Mesothelial cell of epicardium (in vitro differentiated cells): ENCODE data around the gene CHRM1. TPM values are rescaled to one million over a fixed set of nuclear protein-coding genes. Genes with fewer than 3 reads are reported as not detected.
"Not testable (repeated sequence)": the region's sequence is repeated elsewhere in the genome, so short reads cannot be mapped to it uniquely, and the experiment has no call there.

ENCODE experiments used
- DNase-seq, 2 experiments: peaks; one replicate each; pipeline ENCODE4 v3.0.0; 2021; ENCODE audit warnings: low spot score in 2 of 2; ENCODE audit not compliant: unreplicated experiment in 2 of 2
- H3K27ac Mint-ChIP-seq: 2 replicates; pipeline ENCODE4 v1.8.0; 2021; ENCODE audit warnings: mixed read lengths
- H3K27me3 Mint-ChIP-seq: 2 replicates; pipeline ENCODE4 v1.8.0; 2021; ENCODE audit warnings: low read depth, mixed read lengths
- H3K36me3 Mint-ChIP-seq: 2 replicates; pipeline ENCODE4 v1.8.0; 2021; ENCODE audit warnings: mixed read lengths
- H3K4me1 Mint-ChIP-seq: 2 replicates; pipeline ENCODE4 v1.8.0; 2021; ENCODE audit warnings: mixed read lengths
- H3K4me3 Mint-ChIP-seq: 2 replicates; pipeline ENCODE4 v1.8.0; 2021; ENCODE audit warnings: mild to moderate bottlenecking, moderate library complexity, mixed read lengths
- H3K9me3 Mint-ChIP-seq: 2 replicates; pipeline ENCODE4 v1.8.0; 2021; ENCODE audit warnings: mixed read lengths
- total RNA-seq: library from RNA; stranded (reverse); gene quantifications from 3 replicates; pipeline ENCODE4 v1.2.1, GENCODE V29; 2021
- TF ChIP-seq, protein P1 (sequence below): fragments of 200-600 bp; sonication (generic); IDR thresholded peaks from one replicate; pipeline ENCODE4 v1.5.0; 2021; ENCODE audit warnings: antibody characterized with exemption; ENCODE audit not compliant: unreplicated experiment

The CHRM1 gene
- total RNA-seq, 1 donor from 2014 or later: 0.09 TPM

DNA sequence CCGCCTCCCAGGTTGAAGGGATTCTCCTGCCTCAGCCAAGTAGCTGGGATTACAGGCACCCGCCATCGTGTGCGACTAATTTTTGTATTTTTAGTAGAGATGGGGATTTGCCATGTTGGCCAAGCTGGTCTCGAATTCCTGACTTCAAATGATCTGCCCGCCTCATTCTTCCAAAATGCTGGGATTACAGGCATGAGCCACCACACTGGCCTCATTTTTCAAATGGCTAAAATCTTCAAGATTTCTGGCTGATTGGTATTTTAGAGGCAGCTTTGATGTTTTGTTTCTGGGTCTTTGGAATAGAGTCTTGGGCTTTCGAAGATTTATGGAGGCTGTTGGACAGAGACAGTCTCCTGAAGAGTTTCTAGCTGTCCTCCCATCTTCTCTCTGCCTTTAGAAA, 46.3 kb downstream of the CHRM1 start:
- H3K9me3 Mint-ChIP-seq: no peaks in the 10 kb centered on the region
- peaks cover 5% of the 10 kb centered on the region for H3K4me1 Mint-ChIP-seq
- TF ChIP-seq, protein P1, sequence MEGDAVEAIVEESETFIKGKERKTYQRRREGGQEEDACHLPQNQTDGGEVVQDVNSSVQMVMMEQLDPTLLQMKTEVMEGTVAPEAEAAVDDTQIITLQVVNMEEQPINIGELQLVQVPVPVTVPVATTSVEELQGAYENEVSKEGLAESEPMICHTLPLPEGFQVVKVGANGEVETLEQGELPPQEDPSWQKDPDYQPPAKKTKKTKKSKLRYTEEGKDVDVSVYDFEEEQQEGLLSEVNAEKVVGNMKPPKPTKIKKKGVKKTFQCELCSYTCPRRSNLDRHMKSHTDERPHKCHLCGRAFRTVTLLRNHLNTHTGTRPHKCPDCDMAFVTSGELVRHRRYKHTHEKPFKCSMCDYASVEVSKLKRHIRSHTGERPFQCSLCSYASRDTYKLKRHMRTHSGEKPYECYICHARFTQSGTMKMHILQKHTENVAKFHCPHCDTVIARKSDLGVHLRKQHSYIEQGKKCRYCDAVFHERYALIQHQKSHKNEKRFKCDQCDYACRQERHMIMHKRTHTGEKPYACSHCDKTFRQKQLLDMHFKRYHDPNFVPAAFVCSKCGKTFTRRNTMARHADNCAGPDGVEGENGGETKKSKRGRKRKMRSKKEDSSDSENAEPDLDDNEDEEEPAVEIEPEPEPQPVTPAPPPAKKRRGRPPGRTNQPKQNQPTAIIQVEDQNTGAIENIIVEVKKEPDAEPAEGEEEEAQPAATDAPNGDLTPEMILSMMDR: no peak
- H3K27me3 Mint-ChIP-seq: no peaks in the 10 kb centered on the region
- no peak overlapping the region for H3K27ac Mint-ChIP-seq
- H3K36me3 Mint-ChIP-seq: peaks cover 9% of the 10 kb centered on the region
- H3K4me3 Mint-ChIP-seq: no peak overlapping the region
- no peak for DNase-seq

DNA sequence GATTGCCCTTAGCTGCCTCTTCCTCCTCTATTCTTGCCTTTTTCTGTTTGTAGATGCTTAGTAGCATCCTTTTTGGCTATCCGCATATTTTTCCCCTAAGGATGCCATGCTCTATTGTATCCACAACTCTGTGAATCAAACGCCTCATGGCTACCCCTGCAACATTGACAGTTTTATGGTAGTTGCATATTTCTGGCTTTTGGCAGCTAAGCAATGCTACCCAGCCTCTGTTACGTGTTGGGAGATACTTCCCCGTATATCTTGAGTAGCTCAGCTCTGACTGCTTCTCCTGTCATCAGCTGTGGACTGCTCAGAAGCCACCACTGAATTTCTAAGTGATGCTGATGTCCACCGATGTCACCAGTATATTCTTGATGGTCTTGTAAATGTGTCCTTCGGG, 55.5 kb downstream of the CHRM1 start:
- H3K27ac Mint-ChIP-seq: peak overlapping the region; percentile 37
- no peak for DNase-seq
- H3K4me3 Mint-ChIP-seq: no peak overlapping the region
- H3K27me3 Mint-ChIP-seq: no peaks in the 10 kb centered on the region
- peaks cover 1% of the 10 kb centered on the region for H3K36me3 Mint-ChIP-seq
- TF ChIP-seq, protein P1: no peak
- H3K4me1 Mint-ChIP-seq: peaks cover 25% of the 10 kb centered on the region
- no peaks in the 10 kb centered on the region for H3K9me3 Mint-ChIP-seq

DNA sequence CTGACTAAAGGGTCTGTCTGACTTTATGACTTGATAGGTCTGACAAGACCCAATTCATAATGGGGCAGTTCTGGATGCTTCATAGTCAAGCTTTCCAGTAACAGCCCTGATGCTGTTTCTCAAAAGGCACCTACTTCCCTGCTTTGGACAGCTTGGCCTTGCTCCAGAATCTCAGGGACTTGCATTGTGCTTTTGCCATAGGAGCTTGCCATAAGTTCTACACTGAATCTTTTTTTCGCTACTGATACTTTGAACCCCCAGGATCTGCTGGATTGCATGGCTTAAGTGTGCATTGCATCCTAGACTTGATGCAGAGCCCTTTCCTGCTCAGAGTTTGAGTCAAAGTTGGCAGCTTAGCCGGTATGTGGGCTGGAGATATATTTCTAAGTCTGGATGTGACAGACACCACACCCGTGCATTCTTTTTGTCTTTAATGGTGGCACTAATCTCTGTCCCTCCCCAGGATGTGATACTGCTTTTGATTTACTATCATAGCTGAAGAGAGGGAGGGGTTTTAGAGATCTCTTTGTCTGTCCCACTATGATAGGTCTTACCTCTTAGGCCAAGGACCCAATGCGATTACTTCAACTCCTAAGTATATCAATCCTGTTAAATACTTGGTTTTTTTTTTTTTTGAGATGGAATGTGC, 57.4 kb downstream of the CHRM1 start:
- Mint-ChIP-seq H3K4me3 (no peak overlapping the region), H3K9me3 (no peaks in the 10 kb centered on the region), H3K4me1 (peaks cover 41% of the 10 kb centered on the region)

DNA sequence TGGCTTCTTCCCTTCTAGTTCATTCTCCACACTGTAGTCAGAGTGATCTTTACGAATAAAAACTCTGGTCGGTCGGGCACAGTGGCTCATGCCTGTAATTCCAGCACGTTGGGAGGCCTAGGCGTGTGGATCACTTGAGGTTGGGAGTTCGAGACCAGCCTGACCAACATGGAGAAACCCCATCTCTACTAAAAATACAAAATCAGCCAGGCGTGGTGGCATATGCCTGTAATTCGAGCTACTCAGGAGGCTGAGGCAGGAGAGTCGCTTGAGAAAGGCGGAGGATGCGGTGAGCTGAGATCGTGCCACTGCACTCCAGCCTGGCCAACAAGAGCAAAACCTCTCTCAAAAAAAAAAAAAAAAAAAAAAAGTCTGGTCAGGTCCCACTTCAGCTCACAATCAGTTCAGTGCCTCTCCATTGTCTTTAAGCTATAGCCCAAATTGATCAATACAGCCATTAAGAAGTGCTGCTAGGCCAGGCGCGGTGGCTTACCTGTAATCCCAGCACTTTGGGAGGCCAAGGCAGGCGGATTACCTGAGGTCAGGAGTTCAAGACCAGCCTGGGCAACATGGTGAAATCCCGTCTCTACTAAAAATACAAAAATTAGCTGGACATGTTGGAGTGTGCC, 59.5 kb downstream of the CHRM1 start:
- H3K4me3 Mint-ChIP-seq, H3K27me3 Mint-ChIP-seq, H3K36me3 Mint-ChIP-seq, DNase-seq, H3K9me3 Mint-ChIP-seq: not testable (repeated sequence)
- peaks cover 59% of the 10 kb centered on the region for H3K4me1 Mint-ChIP-seq
- peak overlapping the region; percentile 71 for H3K27ac Mint-ChIP-seq

More for the DNA sequence above, 57.4 kb downstream of the CHRM1 start:
- TF ChIP-seq, protein P1: no peak
- Mint-ChIP-seq H3K36me3 (peaks cover 1% of the 10 kb centered on the region), H3K27me3 (no peaks in the 10 kb centered on the region), H3K27ac (peak overlapping the region; percentile 52)
- DNase-seq: no peak

DNA sequence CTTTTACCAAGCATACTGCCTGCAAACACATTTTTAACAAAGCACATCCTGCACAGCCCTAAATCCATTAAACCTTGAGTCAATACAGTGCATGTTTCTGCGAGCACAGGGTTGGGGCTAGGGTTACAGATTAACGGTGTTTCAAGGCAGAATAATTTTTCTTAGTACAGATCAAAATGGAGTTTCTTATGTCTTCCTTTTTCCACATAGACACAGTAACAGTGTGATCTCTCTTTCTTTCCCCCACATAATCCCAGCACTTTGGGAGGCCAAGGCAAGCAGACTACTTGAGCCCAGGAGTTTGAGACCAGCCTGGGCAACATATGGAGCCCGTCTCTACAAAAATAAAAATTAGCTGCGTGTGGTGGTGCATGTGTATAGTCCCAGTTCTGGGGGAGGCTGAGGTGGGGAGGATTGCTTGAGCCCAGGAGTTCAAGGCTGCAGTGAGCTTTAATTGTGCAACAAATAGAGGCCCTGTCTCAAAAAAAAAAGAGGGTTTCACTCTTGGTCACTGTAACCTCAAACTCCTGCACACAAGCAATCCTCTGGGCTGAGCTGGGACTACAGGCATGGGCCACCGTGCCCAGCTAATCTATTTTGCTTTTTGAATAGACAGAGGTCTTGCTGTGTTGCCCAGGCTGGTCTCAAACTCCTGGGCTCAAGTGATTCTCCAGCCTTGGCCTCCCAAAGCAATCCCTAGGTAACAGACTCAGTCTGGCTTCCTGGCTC, 60.2 kb downstream of the CHRM1 start:
- TF ChIP-seq, protein P1: no peak
- H3K27me3 Mint-ChIP-seq: no peaks in the 10 kb centered on the region
- no peaks in the 10 kb centered on the region for H3K36me3 Mint-ChIP-seq
- peak overlapping the region; percentile 15 for H3K4me3 Mint-ChIP-seq
- DNase-seq: no peak
- H3K9me3 Mint-ChIP-seq: no peaks in the 10 kb centered on the region
- H3K27ac Mint-ChIP-seq: peak overlapping the region; percentile 95
- peaks cover 65% of the 10 kb centered on the region for H3K4me1 Mint-ChIP-seq

DNA sequence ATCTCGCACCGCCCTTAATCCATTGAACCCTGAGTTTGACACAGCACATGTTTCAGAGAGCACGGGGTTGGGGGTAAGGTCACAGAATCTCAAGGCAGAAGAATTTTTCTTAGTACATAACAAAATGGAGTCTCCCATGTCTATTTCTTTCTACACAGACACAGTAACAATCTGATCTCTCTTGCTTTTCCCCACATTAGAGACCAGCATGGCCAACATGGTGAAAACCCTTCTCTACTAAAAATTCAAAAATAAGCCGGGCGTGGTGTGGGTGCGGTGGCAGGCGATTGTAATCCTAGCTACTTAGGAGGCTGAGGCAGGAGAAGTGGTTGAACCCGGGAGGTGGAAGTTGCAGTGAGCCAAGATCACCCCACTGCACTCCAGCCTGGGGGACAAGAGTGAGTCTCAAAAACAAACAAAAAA, 61.9 kb downstream of the CHRM1 start:
- DNase-seq, H3K27me3 Mint-ChIP-seq, H3K36me3 Mint-ChIP-seq, H3K9me3 Mint-ChIP-seq: not testable (repeated sequence)
- Mint-ChIP-seq H3K4me3 (peak overlapping the region; percentile 18), H3K27ac (peak overlapping the region; percentile 95), H3K4me1 (peaks cover 72% of the 10 kb centered on the region)

Other genes with a start within 250 kb of the CHRM1 start
- 7.3 to 8.4 TPM (median 8.0 TPM) in 3 replicates for gene UQCC3, start 249.7 kb downstream of the CHRM1 start, total RNA-seq
- 8.3 to 11.6 TPM (median 9.8 TPM) in 3 replicates for gene LBHD1, start 249.1 kb downstream of the CHRM1 start, total RNA-seq
- gene UBXN1, start 242.3 kb downstream of the CHRM1 start, total RNA-seq: 112 to 119 TPM (median 118 TPM) in 3 replicates
- gene LRRN4CL, start 231.8 kb downstream of the CHRM1 start, total RNA-seq: 1.6 to 2.3 TPM (median 1.7 TPM) in 3 replicates
- gene BSCL2, start 213.9 kb downstream of the CHRM1 start, total RNA-seq: 56.9 to 61.4 TPM (median 58.3 TPM) in 3 replicates
- 0.60 to 1.5 TPM (median 0.97 TPM) in 3 replicates for gene GNG3, start 213.7 kb downstream of the CHRM1 start, total RNA-seq
- 60.3 to 62.0 TPM (median 61.5 TPM) in 3 replicates for gene HNRNPUL2, start 193.9 kb downstream of the CHRM1 start, total RNA-seq
- 39.8 to 46.0 TPM (median 41.7 TPM) in 3 replicates for gene TTC9C, start 192.9 kb downstream of the CHRM1 start, total RNA-seq
- gene ZBTB3, start 167.2 kb downstream of the CHRM1 start, total RNA-seq: 11.6 to 14.7 TPM (median 13.2 TPM) in 3 replicates
- 84.0 to 89.2 TPM (median 85.2 TPM) in 3 replicates for gene POLR2G, start 159.8 kb downstream of the CHRM1 start, total RNA-seq
- 40.2 to 42.9 TPM (median 42.8 TPM) in 3 replicates for gene TAF6L, start 150.0 kb downstream of the CHRM1 start, total RNA-seq
- gene TMEM179B, start 134.0 kb downstream of the CHRM1 start, total RNA-seq: 31.3 to 33.9 TPM (median 32.6 TPM) in 3 replicates
- gene TMEM223, start 129.4 kb downstream of the CHRM1 start, total RNA-seq: 17.4 to 21.4 TPM (median 19.2 TPM) in 3 replicates
- gene NXF1, start 115.9 kb downstream of the CHRM1 start, total RNA-seq: 108 to 111 TPM (median 110 TPM) in 3 replicates
- 55.2 to 57.9 TPM (median 55.8 TPM) in 3 replicates for gene STX5, start 89.3 kb downstream of the CHRM1 start, total RNA-seq
- gene TEX54, start 88.5 kb downstream of the CHRM1 start, total RNA-seq: not detected in 3 replicates
- 59.3 to 63.7 TPM (median 62.1 TPM) in 3 replicates for gene WDR74, start 81.8 kb downstream of the CHRM1 start, total RNA-seq
- gene SLC3A2, start 40.5 kb downstream of the CHRM1 start, total RNA-seq: 205 to 212 TPM (median 208 TPM) in 3 replicates
- not detected in 3 replicates for gene SLC22A6, start 63.6 kb upstream of the CHRM1 start, total RNA-seq
- not detected in 3 replicates for gene SLC22A8, start 94.5 kb upstream of the CHRM1 start, total RNA-seq
- gene SLC22A24, start 222.9 kb upstream of the CHRM1 start, total RNA-seq: not detected in 3 replicates